ENCODE measurements around the gene IL1RAPL2.

IL1RAPL2 gene

GRCh38 chrX:105463473-105463872 is 897.5 kb downstream of the IL1RAPL2 start:
- DNase-seq (ENCODE audit: low spot score), result no peak

DNA sequence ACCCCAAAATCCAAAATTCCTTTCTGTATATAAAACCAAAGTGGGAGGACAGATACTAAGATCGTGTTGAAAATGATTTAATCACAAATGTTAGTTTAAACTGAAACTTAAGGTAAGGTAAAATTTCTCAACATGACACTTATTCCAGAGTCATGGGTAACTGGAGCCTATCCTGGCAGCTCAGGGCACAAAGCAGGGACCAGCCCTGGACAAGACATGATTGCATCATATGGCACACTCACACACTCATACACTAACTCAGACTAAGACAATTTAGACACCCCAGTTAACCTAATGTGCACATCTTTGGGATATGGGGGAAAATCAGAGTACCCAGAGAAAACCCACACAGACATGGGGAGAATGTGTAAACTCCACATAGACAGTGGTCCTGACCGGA is 898.6 kb downstream of the IL1RAPL2 start:
- no peak for DNase-seq (ENCODE audit: low spot score)

- DNase-seq (ENCODE audit: low spot score), result no peak
These were observed 902.7 kb downstream of the IL1RAPL2 start for GRCh38 chrX:105468741-105469140.

GRCh38 chrX:105471597-105471996 is 905.6 kb downstream of the IL1RAPL2 start:
- DNase-seq (ENCODE audit: low spot score), result no peak

DNA sequence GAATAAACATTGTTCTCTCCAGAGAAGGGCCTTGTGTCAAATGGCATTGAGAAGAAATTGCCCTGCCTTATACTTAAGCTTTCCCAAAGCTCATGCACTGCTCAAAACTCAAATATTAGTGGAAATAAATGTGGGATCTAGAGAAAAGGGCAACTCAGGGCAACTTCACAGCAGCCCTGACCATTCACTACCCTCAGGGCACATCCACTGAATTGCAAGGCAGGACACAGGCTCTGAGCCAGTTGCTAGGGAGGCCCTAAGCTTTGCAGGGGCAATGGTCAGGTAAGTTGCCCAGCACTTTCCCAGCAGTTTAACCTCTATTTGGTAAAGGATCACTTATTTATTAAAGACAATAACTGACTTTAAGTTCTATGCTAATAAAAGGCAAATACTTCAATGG is 909.8 kb downstream of the IL1RAPL2 start:
- DNase-seq (ENCODE audit: low spot score), result no peak

DNA sequence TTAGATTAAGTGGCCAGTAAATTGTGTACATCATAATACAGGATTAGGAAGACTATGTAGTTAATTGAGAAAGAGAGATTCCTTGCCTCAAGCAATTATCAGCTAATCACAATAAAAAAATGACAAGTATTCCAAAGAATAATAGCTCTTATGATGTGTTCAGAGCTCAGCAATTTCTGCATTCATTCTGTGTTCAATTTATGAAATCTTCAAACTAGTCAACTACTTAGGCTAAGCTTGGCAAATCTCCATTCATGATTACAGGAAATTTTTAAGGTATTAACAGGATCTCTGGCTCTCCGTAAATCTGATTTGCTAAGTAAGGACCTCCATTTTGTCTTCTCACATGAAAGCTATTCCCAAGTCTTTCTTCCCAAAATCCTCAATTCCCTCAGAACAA is 911.4 kb downstream of the IL1RAPL2 start:
- no peak for DNase-seq (ENCODE audit: low spot score)

GRCh38 chrX:105480646-105481310 is 914.8 kb downstream of the IL1RAPL2 start:
- DNase-seq (ENCODE audit: low spot score), result no peak

DNA sequence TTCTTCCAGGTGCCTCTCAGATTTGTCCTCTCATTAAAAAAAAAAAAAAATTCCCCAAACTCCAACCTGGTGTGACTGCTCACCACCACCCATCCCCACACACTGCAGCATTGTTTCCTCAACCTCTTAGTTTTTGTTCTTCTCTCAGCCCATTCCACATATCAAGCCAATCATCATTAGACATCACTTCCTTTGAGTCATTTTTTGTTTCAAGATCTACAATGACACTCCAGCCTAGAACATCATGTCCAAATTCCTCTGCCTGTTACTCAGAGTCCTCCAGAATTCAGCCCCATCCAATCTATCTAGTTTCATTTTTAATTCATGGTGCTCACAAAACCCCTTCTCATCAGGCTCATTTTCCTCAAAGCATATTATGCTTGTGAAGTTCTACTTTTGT is 917.0 kb downstream of the IL1RAPL2 start:
- DNase-seq (ENCODE audit: low spot score), result no peak

GRCh38 chrX:105488716-105489115 is 922.7 kb downstream of the IL1RAPL2 start:
- no peak for DNase-seq (ENCODE audit: low spot score)

- DNase-seq (ENCODE audit: low spot score), result no peak
These were observed 929.4 kb downstream of the IL1RAPL2 start for GRCh38 chrX:105495376-105495775.

GRCh38 chrX:105502336-105502735 is 936.3 kb downstream of the IL1RAPL2 start:
- no peak for DNase-seq (ENCODE audit: low spot score)

DNA sequence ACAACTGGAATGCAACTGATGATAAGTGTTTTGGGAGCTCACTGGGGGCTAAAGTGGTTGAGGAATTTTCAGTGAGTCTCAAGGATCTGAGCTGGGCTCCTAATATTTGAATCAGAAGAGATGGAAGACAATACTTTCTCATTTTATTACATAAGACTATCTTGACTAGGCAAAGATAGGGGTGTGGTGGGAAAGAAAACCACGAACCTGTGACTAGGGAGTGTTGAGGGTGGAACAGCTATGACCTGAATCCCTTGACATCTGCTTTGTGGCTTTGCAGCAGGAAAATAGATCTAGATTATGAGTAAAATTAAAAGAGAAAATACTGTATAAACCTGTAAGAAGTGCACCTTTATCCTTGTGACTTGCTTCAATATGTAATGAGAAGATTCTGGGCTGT is 949.6 kb downstream of the IL1RAPL2 start:
- DNase-seq (ENCODE audit: low spot score), result no peak

DNA sequence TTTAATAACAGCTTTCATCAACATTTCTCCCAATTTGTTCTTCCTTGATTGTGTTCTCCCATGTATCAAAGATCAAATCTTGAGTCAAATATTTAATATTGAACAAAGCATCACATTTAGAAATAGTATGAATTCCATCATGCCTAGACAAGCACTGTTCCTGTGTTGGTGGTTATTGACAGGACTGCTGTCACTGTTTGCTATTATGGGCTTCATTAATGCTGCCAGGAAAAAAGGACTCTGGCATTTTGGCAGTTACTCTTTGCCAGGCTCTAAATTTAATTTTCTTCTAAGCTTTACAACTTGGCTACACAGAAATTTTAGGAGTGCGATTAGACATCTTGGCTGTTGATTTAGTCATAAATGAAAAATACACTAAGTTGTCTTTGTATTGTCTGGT is 960.4 kb downstream of the IL1RAPL2 start:
- no peak for DNase-seq (ENCODE audit: low spot score)

DNA sequence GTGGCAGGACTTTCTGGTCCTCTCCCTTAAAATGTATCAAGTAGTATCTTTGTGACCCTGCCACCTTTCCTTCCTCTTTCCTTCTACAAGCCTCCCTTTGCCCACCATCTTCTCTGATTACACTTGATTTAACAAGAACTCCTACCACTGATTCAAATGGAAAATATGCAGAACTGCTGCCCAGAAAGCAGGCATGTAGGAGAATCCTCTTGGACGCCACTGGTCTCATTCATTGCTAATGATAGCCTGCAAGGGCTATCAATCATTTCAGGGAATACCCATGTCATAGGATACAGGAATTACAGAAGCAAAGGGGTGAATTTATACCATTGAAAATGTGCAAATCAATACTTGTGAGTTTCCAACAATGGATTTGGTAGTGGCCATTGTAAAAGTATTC is 961.8 kb downstream of the IL1RAPL2 start:
- DNase-seq (ENCODE audit: low spot score), result no peak

- no peak for DNase-seq (ENCODE audit: low spot score)
These were observed 968.0 kb downstream of the IL1RAPL2 start for GRCh38 chrX:105533951-105534350.

DNA sequence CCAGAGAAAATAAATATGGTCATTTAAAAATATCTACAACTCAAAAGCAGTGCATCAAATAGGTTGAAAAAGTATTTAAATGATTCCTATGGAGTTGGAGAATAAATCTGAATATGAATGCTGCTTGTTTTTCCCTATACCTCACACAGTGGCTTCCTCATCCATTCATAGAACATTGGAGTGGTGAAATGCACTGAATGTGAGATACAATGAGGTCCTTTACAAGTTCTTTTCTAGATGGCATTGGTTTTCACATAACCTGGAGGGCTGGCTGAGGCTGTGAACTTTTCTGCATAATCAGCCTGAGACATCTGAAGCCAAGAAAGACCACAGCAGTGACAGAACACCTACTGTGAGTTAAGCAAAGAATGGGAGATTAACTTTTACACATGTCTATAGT is 977.3 kb downstream of the IL1RAPL2 start:
- DNase-seq (ENCODE audit: low spot score), result no peak

- no peak for DNase-seq (ENCODE audit: low spot score)
These were observed 984.2 kb downstream of the IL1RAPL2 start for GRCh38 chrX:105550043-105550663.

GRCh38 chrX:105552395-105552794 is 986.4 kb downstream of the IL1RAPL2 start:
- no peak for DNase-seq (ENCODE audit: low spot score)

DNA sequence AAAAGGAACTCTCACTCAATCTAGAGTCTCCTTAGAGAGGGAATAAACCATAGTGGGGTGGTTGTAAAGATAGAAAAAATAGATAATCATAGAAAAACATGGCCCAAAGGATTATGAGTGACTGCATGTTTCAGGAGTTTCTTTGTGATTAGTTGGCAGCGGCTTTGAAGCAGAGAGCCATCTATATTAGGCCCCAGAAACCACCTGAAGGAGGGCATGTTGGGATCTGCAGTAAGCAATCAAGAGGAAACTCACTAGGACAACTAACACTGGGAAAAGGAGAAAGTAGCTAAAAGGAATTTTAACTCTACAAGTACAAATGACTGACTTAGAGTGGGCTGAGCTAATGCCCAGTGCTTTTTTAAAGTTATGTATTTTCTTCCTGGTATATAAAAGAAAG is 987.1 kb downstream of the IL1RAPL2 start:
- no peak for DNase-seq (ENCODE audit: low spot score)

GRCh38 chrX:105564501-105564900 is 998.5 kb downstream of the IL1RAPL2 start:
- DNase-seq (ENCODE audit: low spot score), result no peak

GRCh38 chrX:105565856-105566255 is 999.9 kb downstream of the IL1RAPL2 start:
- no peak for DNase-seq (ENCODE audit: low spot score)

DNA sequence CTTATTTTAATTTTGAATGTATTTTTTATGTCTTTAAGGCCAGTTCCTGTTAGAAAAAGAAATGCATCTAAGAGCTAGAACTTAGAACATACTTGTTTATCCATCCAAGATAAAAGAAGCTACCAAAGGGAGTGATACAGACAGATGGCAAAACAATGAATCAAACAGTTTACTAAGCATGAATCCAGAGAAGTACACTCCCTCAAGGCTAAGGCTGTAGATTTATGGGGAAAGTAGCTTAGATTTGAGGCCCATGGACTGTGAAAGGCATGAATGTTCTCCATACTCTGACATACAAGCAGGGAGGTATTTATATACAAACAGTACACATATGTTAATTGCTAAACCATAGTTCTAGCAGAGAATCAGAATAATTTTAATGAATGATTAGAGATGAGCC is 1001.1 kb downstream of the IL1RAPL2 start:
- DNase-seq (ENCODE audit: low spot score), result no peak

DNA sequence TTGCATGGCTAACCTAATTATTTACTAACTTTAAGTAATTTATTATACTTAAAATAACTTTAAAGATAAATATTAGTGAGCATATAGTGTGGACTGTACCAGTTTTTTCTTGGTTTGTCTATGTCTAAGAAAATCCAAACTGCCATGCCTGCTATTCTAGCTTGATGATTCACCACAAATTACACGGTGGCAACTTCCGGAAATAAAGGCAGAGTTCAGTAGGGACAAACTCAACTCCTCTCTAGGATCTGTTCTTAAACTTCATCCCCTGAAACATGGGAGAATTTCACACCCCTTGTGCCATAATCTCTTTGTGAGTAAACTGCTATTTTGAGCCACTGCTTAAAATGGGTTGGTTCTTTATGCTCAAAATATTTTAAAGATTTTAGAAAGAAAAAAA is 1042.7 kb downstream of the IL1RAPL2 start:
- DNase-seq (ENCODE audit: low spot score), result no peak

- no peak for DNase-seq (ENCODE audit: low spot score)
These were observed 1043.5 kb downstream of the IL1RAPL2 start for GRCh38 chrX:105609530-105609929.
